ENCODE measurements around the gene TRIM17.

- TF ChIP-seq ARNT (IDR thresholded peaks at IDR 0.05) (no peak), PREB (CRISPR knock-in tag; IDR thresholded peaks at IDR 0.05) (no peak), ZNF274 (IDR thresholded peaks at IDR 0.05; ENCODE audit: borderline replicate concordance, low read depth, low read length) (no peak), PKNOX1 (IDR thresholded peaks at IDR 0.05) (no peak), CTCF (IDR thresholded peaks at IDR 0.05 in 2 of 3, conservative IDR thresholded peaks at IDR 0.05 in 1 of 3; ENCODE audit: insufficient read depth in 2 of 3, low read depth in 1 of 3, low read length in 3 of 3) (peak in 1 of 3 experiments; percentile 28; a peak in 2 of 6 replicates), DNMT1 (IDR thresholded peaks at IDR 0.05) (no peak), ZNF830 (CRISPR knock-in tag; IDR thresholded peaks at IDR 0.05) (no peak), ZNF780A (CRISPR knock-in tag; IDR thresholded peaks at IDR 0.05) (0 out of 2 replicates have a peak, but pooled peaks have one; percentile 56)
These were observed 46.8 kb downstream of the TRIM17 start for GRCh38 chr1:228369608-228370438.

All from K562 (cell line).